HepG2 (cell line): ENCODE results near the gene ACADVL. TPM values are rescaled to one million over a fixed set of nuclear protein-coding genes. Genes with fewer than 3 reads are reported as not detected.

ENCODE experiments used
- BRD4 ChIP-seq: sonication (generic); formaldehyde crosslinking; IDR thresholded peaks from 2 replicates; pipeline ENCODE4 v1.4.0; 2020; ENCODE audit warnings: missing genetic modification reagents
- CAMTA2 ChIP-seq: sonication (generic); formaldehyde crosslinking; IDR thresholded peaks from 2 replicates; pipeline ENCODE4 v1.4.0; 2020; ENCODE audit warnings: mild to moderate bottlenecking, missing genetic modification reagents, borderline replicate concordance
- CEBPG ChIP-seq: IDR thresholded peaks from 2 replicates; pipeline ENCODE4 v1.6.1; 2016
- HDAC1 ChIP-seq: sonication (generic); formaldehyde crosslinking; IDR thresholded peaks from 2 replicates; pipeline ENCODE4 v1.5.1; 2020; ENCODE audit warnings: mild to moderate bottlenecking, missing genetic modification reagents
- HIVEP1 ChIP-seq: sonication (generic); formaldehyde crosslinking; IDR thresholded peaks from 2 replicates; pipeline ENCODE4 v1.4.0; 2020; ENCODE audit warnings: mild to moderate bottlenecking, missing genetic modification reagents
- NFIC ChIP-seq: IDR thresholded peaks from 2 replicates; pipeline ENCODE4 v1.6.1; 2012; ENCODE audit warnings: mild to moderate bottlenecking, low read length, inconsistent platforms
- POLR2G ChIP-seq: fragments of 200-400 bp; formaldehyde crosslinking; IDR thresholded peaks from 2 replicates; pipeline ENCODE4 v1.6.1; 2018; ENCODE audit warnings: mild to moderate bottlenecking, low read depth, low read length, moderate library complexity
- SMAD3 ChIP-seq: sonication (generic); formaldehyde crosslinking; IDR thresholded peaks from 2 replicates; pipeline ENCODE4 v1.4.0; 2020; ENCODE audit warnings: missing genetic modification reagents
- TARDBP ChIP-seq: sonication (generic); formaldehyde crosslinking; IDR thresholded peaks from 2 replicates; pipeline ENCODE4 v1.8.0; 2022; ENCODE audit warnings: mild to moderate bottlenecking, missing genetic modification reagents
- ZEB1 ChIP-seq: IDR thresholded peaks from 2 replicates; pipeline ENCODE4 v1.6.1; 2012; ENCODE audit warnings: mild to moderate bottlenecking, low read depth, inconsistent platforms; ENCODE audit not compliant: insufficient replicate concordance
- ZNF207 ChIP-seq: fragments of 450-650 bp; IDR thresholded peaks from 2 replicates; pipeline ENCODE4 v1.6.1; 2016; ENCODE audit warnings: antibody characterized with exemption, borderline replicate concordance
- ZNF615 ChIP-seq: sonication (generic); formaldehyde crosslinking; IDR thresholded peaks from 2 replicates; pipeline ENCODE4 v1.5.0; 2020; ENCODE audit warnings: mild to moderate bottlenecking, missing genetic modification reagents, borderline replicate concordance
- ZNF670 ChIP-seq: sonication (generic); formaldehyde crosslinking; IDR thresholded peaks from 2 replicates; pipeline ENCODE4 v1.8.0; 2022; ENCODE audit warnings: mild to moderate bottlenecking, missing genetic modification reagents, borderline replicate concordance
- ZZZ3 ChIP-seq: sonication (generic); formaldehyde crosslinking; IDR thresholded peaks from 2 replicates; pipeline ENCODE4 v1.4.0; 2020; ENCODE audit warnings: missing genetic modification reagents, mild to moderate bottlenecking, borderline replicate concordance
- polyA plus RNA-seq, 8 experiments: library from polyadenylated mRNA; depleted of rRNA in 3 of 8; stranded (reverse) in 7 of 8; unstranded in 1 of 8; fragments of >200 nt; fragmentation: Illumina TruSeq in 4 of 8; extraction: Trizol in 4 of 8; gene quantifications; 2 replicates each; pipeline versions ENCODE4 v1.2.1 to v1.2.3, GENCODE V29; 2011 to 2016; ENCODE audit warnings: low read depth in 4 of 8, missing spikeins in 1 of 8, mixed read lengths in 1 of 8; ENCODE audit not compliant: insufficient read depth in 1 of 8
- total RNA-seq, 5 experiments: library from RNA; depleted of rRNA; stranded (reverse); fragments of >200 nt; fragmentation: Illumina TruSeq; extraction: Trizol; gene quantifications; 2 replicates each; pipeline ENCODE4 v1.2.3, GENCODE V29; 2016; ENCODE audit warnings: low read depth in 1 of 5
- TF ChIP-seq, protein P1 (sequence below), 2 experiments: sonication (generic) in 1 of 2; formaldehyde crosslinking in 1 of 2; IDR thresholded peaks; 2 replicates each; pipeline versions ENCODE4 v1.4.0 to v1.6.1; 2018 to 2020; ENCODE audit warnings: missing genetic modification reagents in 2 of 2, borderline replicate concordance in 1 of 2, low read depth in 1 of 2, mild to moderate bottlenecking in 1 of 2, missing biosample characterization in 1 of 2
- TF ChIP-seq, protein P2 (sequence below): sonication (generic); formaldehyde crosslinking; IDR thresholded peaks from 2 replicates; pipeline ENCODE4 v1.4.0; 2020; ENCODE audit warnings: mild to moderate bottlenecking, missing genetic modification reagents
- TF ChIP-seq, protein P3 (sequence below): IDR thresholded peaks from 2 replicates; pipeline ENCODE4 v1.6.1; 2016; ENCODE audit warnings: low read depth, control low read depth
- TF ChIP-seq, protein P4 (sequence below): IDR thresholded peaks from 2 replicates; pipeline ENCODE4 v1.6.1; 2018; ENCODE audit warnings: missing genetic modification reagents
- TF ChIP-seq, protein P5 (sequence below): sonication (generic); formaldehyde crosslinking; IDR thresholded peaks from 2 replicates; pipeline ENCODE4 v1.4.0; 2020; ENCODE audit warnings: mild to moderate bottlenecking, missing genetic modification reagents, borderline replicate concordance

Gene ACADVL
- total and polyA plus RNA-seq, 2 of the 13 experiments (the other 11 are each of a cell fraction or from before 2014, with no cell fraction given): 219 to 412 TPM

DNA sequence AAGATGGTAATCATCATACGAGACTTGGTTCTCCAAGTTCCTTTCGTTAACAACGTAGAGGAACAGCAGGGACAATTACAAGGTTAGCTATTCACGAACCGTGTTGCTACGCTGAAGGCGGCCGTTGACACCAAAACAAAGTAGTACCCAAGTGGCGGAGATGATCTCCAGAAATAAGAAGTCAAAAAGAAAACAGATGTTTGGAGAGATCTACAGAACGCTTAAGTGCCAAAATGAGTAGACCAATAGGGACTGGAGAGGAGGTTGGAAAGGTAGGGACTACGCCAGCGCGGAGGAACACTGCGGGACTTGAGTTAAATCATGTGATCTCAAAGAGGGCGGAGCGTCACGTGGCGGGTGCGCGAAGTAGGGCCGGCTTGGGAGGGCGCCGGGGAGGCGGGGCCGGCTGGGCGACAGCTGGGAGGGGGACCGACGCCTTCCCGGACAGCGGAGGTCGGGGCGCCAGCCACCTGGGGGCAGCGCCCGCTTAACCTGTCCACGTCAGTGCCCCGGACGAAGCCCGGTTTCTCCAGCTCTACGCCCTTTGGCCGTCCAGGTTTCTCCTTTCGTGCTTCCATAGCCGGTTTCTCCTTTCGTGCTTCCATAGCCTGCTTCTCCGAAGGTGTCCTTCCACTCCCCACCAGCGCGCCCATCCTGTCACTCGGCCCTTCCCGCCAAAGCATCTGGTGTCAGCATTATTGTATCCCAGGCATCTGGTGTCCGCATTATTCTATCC, 23.1 kb downstream of the ACADVL start (continued):
- TF ChIP-seq, protein P1, sequence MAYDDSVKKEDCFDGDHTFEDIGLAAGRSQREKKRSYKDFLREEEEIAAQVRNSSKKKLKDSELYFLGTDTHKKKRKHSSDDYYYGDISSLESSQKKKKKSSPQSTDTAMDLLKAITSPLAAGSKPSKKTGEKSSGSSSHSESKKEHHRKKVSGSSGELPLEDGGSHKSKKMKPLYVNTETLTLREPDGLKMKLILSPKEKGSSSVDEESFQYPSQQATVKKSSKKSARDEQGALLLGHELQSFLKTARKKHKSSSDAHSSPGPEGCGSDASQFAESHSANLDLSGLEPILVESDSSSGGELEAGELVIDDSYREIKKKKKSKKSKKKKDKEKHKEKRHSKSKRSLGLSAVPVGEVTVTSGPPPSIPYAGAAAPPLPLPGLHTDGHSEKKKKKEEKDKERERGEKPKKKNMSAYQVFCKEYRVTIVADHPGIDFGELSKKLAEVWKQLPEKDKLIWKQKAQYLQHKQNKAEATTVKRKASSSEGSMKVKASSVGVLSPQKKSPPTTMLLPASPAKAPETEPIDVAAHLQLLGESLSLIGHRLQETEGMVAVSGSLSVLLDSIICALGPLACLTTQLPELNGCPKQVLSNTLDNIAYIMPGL (CRISPR knock-in tag; IDR thresholded peaks at IDR 0.05; ENCODE audit: borderline replicate concordance in 1 of 2, low read depth in 1 of 2): peak; percentile 55 to 70; a peak in 2 of 4 replicates
- peak; percentile 74; the same call in 1 of the 2 replicates for TF ChIP-seq HDAC1
- no peak for TF ChIP-seq CAMTA2 (CRISPR knock-in tag)
- no peak; the same call in 1 of the 2 replicates for TF ChIP-seq ZNF615 (CRISPR knock-in tag)
- no peak; the same call in 1 of the 2 replicates for TF ChIP-seq HIVEP1 (CRISPR knock-in tag)
- TF ChIP-seq ZNF670: no peak; the same call in 1 of the 2 replicates
- TF ChIP-seq ZEB1: peak; percentile 64
- TF ChIP-seq, protein P2, sequence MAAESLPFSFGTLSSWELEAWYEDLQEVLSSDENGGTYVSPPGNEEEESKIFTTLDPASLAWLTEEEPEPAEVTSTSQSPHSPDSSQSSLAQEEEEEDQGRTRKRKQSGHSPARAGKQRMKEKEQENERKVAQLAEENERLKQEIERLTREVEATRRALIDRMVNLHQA: no peak
- TF ChIP-seq, protein P3, sequence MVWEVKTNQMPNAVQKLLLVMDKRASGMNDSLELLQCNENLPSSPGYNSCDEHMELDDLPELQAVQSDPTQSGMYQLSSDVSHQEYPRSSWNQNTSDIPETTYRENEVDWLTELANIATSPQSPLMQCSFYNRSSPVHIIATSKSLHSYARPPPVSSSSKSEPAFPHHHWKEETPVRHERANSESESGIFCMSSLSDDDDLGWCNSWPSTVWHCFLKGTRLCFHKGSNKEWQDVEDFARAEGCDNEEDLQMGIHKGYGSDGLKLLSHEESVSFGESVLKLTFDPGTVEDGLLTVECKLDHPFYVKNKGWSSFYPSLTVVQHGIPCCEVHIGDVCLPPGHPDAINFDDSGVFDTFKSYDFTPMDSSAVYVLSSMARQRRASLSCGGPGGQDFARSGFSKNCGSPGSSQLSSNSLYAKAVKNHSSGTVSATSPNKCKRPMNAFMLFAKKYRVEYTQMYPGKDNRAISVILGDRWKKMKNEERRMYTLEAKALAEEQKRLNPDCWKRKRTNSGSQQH: 0 out of 2 replicates have a peak, but pooled peaks have one; percentile 39
- TF ChIP-seq, protein P4, sequence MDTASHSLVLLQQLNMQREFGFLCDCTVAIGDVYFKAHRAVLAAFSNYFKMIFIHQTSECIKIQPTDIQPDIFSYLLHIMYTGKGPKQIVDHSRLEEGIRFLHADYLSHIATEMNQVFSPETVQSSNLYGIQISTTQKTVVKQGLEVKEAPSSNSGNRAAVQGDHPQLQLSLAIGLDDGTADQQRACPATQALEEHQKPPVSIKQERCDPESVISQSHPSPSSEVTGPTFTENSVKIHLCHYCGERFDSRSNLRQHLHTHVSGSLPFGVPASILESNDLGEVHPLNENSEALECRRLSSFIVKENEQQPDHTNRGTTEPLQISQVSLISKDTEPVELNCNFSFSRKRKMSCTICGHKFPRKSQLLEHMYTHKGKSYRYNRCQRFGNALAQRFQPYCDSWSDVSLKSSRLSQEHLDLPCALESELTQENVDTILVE (CRISPR knock-in tag): peak; percentile 58; the same call in 1 of the 2 replicates
- TF ChIP-seq NFIC: peak; percentile 43; the same call in 1 of the 2 replicates
- TF ChIP-seq TARDBP (CRISPR knock-in tag): peak; percentile 53
- TF ChIP-seq BRD4: 0 out of 2 replicates have a peak, but pooled peaks have one; percentile 61
- peak; percentile 83 for TF ChIP-seq POLR2G
- no peak for TF ChIP-seq ZNF207
- TF ChIP-seq, protein P5, sequence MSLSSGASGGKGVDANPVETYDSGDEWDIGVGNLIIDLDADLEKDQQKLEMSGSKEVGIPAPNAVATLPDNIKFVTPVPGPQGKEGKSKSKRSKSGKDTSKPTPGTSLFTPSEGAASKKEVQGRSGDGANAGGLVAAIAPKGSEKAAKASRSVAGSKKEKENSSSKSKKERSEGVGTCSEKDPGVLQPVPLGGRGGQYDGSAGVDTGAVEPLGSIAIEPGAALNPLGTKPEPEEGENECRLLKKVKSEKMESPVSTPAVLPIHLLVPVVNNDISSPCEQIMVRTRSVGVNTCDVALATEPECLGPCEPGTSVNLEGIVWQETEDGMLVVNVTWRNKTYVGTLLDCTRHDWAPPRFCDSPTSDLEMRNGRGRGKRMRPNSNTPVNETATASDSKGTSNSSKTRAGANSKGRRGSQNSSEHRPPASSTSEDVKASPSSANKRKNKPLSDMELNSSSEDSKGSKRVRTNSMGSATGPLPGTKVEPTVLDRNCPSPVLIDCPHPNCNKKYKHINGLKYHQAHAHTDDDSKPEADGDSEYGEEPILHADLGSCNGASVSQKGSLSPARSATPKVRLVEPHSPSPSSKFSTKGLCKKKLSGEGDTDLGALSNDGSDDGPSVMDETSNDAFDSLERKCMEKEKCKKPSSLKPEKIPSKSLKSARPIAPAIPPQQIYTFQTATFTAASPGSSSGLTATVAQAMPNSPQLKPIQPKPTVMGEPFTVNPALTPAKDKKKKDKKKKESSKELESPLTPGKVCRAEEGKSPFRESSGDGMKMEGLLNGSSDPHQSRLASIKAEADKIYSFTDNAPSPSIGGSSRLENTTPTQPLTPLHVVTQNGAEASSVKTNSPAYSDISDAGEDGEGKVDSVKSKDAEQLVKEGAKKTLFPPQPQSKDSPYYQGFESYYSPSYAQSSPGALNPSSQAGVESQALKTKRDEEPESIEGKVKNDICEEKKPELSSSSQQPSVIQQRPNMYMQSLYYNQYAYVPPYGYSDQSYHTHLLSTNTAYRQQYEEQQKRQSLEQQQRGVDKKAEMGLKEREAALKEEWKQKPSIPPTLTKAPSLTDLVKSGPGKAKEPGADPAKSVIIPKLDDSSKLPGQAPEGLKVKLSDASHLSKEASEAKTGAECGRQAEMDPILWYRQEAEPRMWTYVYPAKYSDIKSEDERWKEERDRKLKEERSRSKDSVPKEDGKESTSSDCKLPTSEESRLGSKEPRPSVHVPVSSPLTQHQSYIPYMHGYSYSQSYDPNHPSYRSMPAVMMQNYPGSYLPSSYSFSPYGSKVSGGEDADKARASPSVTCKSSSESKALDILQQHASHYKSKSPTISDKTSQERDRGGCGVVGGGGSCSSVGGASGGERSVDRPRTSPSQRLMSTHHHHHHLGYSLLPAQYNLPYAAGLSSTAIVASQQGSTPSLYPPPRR (CRISPR knock-in tag): peak; percentile 28; the same call in 1 of the 2 replicates
- no peak for TF ChIP-seq CEBPG (CRISPR knock-in tag)
- peak; percentile 94 for TF ChIP-seq SMAD3 (CRISPR knock-in tag)
- TF ChIP-seq ZZZ3: 0 out of 2 replicates have a peak, but pooled peaks have one; percentile 70
